CD1c-positive myeloid dendritic cell (primary cell): Measurements from ENCODE around the gene FRMD4A.

Source experiments
- DNase-seq: peaks from one replicate; pipeline ENCODE4 v3.0.0-alpha.2; 2016; ENCODE audit errors: extremely low spot score

Gene FRMD4A

GRCh38 chr10:14340051-14340744, 9.5 kb upstream of the FRMD4A start:
- DNase-seq, result no peak

- DNase-seq, result no peak
Observed at GRCh38 chr10:14336736-14337135, 6.0 kb upstream of the FRMD4A start.

DNA sequence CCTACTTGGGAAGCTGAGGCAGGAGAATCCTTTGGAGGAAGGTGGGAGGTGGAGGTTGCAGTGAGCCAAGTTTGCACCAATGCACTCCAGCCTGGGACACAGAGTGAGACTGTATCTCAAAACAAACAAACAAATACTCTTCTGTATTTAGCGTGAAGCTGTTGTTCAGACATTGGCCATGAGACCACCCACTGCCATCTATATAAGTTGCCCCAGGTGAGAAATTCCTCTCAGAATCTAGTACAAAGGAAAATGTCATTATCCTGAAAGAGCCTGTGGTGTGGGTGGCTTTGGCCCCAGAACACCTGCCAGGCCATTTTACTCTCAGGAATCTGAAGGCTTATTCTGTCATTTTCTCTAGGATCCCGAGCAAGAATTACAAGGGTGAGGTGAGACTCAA, 4.0 kb upstream of the FRMD4A start:
- DNase-seq, result no peak

- no peak for DNase-seq
Observed at GRCh38 chr10:14333606-14334005, 2.9 kb upstream of the FRMD4A start.

GRCh38 chr10:14332903-14333302, 2.2 kb upstream of the FRMD4A start:
- DNase-seq, result no peak

DNA sequence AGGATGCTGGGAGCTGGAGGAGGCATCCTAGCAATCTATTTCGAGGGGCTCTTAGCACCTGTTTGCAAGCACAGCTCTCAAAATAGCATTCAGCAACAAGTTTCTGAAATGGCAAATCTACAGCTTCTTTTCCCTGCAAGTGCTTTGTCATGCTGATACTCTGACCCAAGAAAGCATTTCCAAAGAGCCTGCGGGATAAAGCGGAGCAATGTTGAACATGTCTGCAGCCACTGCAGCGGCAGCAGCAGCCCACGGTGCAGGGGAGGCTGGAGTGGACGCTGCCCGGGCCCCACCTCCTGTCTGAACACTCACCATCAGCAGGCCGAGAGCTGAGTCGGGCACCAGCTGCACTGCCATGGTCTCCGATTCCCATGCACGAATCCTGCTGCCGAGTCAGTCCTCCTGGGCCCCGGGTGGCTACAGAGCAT, 964 bp downstream of the FRMD4A start:
- no peak for DNase-seq

- no peak for DNase-seq
Observed at GRCh38 chr10:14328881-14329672, 1.6 kb downstream of the FRMD4A start.

DNA sequence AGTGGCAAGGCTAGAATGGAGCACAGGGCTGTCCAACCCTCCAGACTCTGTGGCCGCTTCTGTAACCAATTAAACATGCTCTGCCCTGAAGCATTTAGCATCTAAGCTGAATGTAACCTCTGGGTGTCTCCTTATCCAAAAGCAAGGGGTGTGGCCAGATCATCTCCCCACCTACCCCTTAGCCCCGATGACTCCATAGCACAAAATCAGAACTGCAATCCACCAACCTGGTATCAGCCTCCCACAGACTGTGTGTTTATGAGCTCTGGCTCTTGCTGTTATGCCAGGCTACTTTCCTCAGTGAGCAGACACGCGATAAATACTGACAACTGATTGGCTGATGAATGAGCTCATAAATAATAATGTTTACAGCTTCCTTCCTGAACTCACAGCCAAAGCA, 3.2 kb downstream of the FRMD4A start:
- DNase-seq, result peak; percentile 1

DNA sequence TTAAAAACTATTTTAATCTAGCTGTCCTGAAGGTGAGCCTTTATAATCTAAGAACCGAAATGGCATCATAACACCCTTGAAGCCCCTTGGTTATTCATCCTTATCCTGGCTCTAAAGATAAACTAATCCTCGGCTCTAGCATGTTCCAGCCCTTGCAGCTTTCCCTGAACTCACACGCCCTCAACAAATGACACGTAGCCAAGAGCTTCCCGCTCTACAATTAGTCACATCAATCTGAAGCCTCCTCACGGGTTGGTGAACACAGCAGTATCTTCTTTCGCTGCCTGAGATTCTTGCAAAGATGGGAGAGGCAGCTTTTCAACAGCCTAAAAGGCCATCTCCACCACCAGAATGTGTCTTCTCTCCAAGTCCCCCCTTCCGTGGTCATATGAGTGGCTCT, 4.1 kb downstream of the FRMD4A start:
- no peak for DNase-seq

- peak; percentile 63 for DNase-seq
Observed at GRCh38 chr10:14325325-14325955, 5.3 kb downstream of the FRMD4A start.

DNA sequence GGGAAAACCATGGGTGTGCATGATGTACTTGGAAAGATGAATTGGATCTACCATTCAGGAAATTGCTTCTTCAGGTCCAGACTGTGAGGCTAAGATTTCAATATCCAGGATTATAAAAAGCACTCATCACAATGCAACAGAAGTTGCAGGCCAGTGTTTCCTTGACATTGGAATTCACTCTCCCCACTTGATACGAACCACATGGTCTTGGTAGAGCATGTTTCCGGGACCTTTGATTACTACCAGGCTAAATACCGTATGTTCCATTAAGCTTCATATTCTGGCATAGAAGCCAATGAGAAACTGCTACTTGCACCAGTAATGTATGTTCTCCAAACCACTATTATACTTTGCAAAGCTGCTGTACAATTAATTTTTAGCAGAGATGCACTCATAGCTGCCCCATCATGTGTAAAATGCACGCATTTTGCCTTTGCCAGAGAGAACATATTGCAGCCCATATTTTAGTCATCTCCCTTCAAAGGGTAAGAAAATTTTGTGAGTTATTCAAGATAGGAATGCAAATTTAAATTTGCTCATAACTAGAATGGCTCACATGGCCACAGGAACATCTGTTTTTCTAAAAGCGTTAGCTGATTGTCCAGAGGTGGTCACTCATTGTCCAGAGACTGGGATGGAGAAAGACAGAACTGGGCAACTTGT, 8.1 kb downstream of the FRMD4A start:
- no peak for DNase-seq

GRCh38 chr10:14318007-14318406, 12.7 kb downstream of the FRMD4A start:
- no peak for DNase-seq

DNA sequence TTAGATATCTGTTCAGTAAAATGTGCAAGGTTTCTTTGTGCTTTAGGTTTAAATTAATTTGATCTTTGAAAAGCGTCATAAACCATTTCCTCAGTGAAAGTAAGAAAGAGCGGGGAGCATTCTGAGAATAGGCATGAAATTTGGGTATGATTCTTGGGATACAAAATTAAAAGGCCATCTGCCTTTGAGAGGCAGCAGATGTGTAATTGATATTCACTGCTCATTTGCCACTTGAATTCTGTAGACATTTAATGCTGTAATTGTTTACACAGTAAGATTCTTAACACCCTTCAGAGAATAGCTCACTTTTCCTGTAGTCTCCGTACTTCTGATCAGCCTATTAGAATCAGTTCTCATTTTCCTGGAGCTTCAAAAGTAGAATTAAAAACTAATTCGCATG, 18.7 kb downstream of the FRMD4A start:
- DNase-seq, result no peak

DNA sequence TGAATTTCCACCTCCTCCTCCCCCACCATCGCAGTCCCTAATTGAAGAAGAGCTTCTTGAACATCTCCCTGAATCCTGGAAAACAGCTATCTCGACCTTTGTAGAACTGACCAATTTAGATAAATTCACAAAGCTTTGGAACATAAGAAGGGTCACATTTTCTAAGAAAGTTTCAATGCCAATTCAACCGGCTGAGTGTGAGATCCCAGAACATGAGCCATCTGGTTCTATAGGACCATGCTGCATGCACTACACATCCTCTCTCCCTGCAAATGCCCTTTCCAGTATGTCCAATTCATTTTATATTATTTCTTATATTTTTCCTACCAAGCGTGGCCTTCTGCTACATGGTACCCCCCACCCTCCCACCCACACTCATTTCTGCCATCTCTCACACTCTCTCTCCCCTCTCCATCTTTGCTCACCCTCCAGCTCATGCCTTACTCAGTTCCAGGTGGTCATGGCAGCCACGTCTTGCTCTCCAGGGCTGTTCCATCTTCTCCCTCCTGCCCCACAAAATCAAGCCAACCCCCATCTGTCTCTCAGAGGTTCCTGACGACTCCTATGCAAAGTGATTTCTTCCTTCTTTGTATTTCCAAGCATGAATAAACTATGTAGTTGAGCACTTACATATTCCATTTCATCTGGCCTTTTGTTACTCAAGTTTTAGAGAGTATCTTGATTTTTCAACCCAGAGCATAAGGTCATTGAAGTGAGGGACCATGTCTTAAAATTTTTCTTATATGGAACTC, 19.3 kb downstream of the FRMD4A start:
- no peak for DNase-seq

GRCh38 chr10:14309593-14309992, 21.1 kb downstream of the FRMD4A start:
- DNase-seq, result peak; percentile 20

GRCh38 chr10:14306190-14306589, 24.5 kb downstream of the FRMD4A start:
- DNase-seq, result no peak

GRCh38 chr10:14304046-14304445, 26.7 kb downstream of the FRMD4A start:
- no peak for DNase-seq

GRCh38 chr10:14302035-14302434, 28.7 kb downstream of the FRMD4A start:
- peak; percentile 6 for DNase-seq

- DNase-seq, result no peak
Observed at GRCh38 chr10:14299556-14299955, 31.2 kb downstream of the FRMD4A start.

- no peak for DNase-seq
Observed at GRCh38 chr10:14296065-14296709, 34.5 kb downstream of the FRMD4A start.
